Non-pigmented ciliary epithelial cell (primary cell): Measurements from ENCODE around the gene RAB44.

Source experiments
- DNase-seq: peaks from one replicate; pipeline ENCODE4 v3.0.0-alpha.2; 2010; ENCODE audit warnings: low read depth

Gene RAB44

DNA sequence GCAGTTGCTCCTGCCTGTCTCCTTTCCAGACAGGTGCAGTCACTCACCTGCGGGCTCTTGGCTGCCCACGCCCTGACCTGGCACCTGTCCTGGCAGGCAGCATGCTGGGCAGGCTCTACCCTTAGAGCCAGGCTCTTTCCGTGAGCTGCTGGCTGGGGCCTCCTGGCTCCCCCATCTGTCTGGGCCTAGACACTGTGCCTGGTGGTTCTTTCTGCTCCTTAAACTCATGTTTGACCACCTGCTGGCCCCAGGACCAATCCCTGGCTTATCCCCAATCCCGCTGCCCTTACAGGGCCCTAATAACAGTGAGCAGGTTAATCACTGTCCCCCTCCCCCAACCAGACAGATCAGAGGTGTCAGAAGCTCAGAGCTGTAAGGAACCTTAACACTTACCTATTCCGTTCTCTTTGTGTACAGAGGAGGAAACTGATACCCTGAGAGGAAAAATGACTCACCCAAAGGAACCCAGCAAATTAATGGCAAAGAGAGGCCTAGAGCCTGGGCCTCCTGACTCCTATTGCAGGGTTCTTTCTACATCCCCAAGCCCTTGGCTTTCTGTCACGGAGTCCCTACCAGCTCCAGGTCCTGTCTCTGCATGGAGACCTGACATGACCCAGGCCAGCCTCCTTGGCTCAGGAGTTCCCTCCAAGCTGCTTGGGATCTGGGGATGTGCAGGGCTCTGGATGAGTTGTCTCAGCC, 54.7 kb downstream of the RAB44 start:
- DNase-seq, result no peak

DNA sequence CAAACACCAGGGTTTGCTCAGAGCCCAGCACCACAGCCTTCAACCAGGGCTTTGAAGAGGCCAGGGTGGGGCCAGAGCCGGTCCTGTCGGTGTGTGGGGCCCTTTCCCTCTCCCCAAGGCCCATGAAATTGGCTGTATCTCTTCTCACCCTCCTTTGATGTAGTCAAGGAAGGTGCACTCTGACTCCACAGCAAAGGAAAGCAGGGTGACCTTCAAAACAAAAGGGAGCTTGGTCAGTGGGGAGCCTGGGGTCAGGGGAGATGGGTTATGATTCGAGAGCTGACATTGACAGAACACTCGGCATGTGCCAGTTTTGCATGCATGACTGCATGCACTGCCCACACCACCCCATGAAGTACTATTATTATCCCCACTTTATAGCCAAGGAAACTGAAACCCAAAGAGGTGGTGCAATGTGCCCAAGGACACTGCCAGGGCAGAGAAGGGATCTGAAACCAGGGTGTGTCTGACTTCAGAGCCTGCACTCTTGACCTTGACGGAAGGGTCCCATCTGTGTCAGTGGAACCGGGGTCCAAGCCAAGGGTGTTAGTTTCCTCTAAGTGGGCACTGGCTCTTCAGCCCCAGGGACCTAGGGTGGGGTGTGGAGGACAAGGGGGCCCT, 55.4 kb downstream of the RAB44 start:
- no peak for DNase-seq

DNA sequence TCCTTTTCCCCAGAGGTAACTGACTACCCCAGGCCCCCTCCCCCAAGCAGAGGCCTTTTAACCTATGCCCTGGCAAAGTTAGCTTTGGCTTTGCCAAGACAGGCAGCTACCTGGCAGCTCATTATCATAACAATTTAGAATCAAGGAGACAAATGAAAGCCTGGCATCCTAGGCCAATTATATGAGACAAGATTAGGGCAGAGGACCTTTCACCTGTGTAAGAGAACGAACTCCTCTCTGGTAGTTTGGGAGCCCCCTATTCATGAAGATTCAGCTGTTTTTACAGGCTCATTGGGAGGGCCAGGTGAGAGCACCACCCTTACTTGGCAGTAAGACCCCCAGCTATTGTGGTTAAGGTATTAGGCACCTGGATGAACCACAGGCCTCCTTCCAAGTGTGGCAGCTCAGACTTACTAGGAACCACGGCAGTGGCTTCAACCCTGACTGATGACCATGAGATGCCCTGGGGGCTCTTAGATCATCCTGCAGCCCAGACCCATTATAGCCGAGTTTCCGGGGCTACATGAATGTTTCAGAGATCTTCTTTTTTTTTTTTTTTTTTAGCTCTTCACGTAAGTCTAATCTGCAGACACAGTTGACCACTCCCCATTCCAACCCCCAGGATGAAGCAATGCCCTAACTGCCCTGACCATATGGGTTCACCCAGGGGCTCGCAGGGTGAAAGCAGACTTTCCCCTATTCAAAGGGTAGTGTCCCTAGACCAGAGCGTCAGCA, 56.2 kb downstream of the RAB44 start:
- no peak for DNase-seq

DNA sequence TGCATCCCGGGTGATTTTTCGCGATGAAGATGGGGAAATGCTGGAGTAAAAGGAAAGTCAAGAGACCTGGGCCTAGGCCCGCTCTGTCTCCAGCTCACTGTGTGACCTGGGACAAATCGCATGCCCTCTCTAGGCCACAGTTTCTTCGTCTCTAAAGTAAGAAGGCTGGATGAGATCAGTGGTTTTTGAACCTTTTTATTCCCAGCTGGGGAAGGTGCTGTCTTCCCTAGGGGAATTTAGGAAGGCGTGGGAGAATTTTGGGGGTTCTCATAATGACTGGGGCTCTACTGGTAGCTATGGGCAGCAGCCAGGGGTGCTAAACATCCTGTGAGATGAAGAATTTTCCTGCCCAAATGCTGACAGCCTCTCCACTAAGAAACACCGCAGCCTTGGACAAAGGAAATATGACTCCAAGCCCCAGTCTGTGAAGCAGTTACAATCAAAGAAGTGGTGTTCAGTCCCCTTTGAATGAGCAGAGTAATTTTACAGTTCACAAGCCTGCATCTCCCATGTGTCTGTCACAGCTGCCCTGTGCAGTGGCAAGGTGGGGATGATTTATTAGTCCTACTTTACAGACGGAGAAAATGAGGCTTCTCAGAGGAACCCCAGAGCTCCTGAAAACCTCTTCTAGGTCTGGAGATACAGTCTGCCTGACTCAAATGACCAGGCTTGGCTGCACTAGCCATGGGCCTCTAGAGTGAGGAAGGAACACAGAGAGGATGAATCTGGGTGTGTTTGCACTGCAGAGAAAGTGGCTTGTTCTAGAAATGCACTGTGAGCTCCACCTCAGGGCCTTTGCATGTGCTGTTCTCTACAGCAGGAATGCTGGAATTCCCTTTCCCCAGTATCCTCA, 57.2 kb downstream of the RAB44 start:
- DNase-seq, result no peak

DNA sequence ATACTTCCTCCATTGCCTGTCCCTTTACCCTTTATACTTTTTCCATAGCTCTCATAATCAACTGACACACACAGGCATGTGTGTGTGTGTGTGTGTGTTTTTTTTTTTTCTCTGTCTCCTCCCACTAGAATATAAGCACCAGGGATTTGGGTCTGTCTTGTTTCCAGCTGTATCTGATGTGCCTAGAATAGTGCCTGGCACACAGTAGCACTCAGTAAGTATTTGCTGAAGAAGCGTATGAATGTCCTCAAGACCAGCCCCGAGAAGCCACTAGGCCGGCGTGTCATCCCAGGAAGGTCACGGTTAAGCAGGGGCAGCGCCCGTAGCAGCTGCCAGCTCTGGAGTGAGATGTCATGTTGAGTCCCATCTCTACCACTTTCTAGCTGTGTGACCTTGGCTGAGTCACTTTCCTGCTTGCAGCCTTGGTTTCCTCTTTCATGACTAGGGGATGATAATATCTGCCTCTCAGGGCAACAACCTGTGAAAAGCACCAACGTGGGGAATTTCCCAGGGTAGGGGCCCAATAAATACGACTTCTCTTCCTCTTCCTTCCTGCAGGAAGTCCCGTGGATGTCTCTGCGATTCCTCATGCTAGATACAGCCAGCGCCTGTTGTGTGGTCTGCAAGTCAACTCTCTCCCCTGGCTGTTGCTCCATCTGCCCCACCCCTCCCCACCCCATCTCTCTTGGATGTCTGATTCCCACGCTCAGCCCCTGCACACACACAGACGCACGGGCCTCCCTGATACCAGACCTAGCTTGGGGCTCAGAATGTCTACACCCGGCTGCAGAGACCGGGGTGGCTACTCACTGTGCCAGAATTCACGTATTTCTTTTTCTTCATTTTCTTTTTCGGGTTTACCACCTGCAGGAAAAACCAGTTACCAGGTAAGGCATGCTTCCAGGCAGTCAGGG, 58.1 kb downstream of the RAB44 start:
- no peak for DNase-seq

DNA sequence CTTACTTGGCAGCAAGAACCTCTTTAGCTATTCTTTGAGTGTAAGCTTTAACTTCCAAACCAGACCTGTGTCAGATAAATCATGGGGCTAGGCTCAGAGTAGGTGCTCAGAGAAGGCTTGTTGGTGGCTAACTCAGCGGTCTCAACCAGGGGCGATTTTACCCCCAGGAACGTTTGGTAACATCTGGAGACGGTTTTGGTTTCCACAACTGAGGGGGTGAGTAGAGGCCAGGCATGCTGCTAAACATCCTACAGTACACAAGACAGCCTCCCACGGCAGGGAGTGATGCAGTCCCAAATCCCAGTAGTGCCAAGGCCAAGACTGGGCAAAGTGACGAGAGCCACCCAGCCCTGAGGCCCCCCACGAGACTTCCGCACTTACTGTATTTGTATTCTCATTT, 59.2 kb downstream of the RAB44 start:
- no peak for DNase-seq

DNA sequence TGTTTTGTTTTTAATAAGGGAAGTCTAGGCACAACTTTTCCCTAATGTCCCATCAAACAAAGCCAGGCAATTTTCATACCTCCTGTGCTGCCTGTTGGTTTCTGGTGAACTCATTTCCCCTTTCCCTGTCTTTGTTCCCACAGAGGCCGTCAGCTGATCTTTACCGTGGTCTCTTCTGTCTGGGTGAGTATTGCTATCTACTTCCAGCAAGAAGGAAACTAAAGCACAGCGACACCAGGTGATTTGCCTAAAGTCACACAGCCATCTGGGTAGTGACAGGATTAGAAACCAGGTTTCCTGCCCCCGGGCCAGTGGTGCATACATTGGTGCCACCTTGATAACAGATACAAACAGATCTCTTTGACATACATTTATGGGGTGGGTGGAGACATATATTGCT, 59.6 kb downstream of the RAB44 start:
- DNase-seq, result no peak

DNA sequence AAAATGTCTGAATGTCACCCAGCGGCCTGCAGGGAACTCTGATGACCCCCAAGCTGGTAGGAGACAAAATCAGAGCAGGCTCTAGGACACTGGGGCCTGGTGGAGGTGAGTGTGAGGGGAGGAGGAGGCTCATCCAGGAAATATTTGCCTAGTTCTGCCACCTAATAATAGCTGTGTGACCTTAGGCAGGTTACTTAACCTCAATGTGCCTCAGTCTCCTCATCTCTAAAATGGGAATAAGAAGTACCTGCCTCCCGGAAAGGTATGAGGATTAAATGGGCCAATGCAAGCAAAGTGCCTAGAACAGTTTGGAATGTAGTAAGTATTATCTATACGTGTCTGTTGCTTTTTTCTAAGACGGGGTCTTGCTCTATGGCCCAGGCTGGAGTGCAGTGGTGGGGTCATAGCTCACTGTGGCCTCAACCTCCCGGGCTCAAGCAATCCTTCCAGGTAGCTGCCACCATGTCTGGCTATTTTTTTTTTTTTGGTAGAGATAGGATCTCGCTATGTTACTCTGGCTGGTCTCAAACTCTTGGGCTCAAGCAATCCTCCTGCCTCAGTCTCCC, 60.4 kb downstream of the RAB44 start:
- no peak for DNase-seq

DNA sequence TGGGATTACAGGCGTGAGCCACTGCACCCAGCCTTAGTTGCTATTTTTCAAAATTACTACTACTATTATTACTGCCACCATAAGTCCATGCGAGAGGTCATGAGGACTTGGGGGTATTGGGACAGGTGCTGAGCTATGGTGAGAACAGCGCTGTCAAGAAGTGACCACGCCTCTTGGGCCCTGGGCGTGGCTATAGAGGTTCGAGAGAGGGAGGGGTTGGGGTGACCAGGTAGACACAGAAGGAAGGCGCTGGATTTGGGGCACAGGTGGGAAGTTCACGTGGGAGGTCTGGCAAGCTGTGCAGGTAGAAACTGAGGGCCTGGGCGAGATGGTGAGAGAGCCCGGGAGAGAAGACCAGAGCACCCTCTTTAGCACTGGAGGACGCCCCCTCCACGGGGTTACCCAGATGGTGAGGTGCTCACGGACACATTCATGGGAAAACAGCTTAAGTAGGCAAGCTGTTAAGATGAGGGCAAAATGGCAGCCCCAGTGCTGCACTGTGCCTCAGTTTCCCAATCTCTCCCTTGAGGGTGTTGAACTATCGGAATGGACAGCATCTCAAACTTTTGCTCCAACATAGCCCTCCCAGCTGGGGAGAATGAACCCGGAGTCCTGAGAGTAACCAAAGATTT, 61.0 kb downstream of the RAB44 start:
- no peak for DNase-seq

DNA sequence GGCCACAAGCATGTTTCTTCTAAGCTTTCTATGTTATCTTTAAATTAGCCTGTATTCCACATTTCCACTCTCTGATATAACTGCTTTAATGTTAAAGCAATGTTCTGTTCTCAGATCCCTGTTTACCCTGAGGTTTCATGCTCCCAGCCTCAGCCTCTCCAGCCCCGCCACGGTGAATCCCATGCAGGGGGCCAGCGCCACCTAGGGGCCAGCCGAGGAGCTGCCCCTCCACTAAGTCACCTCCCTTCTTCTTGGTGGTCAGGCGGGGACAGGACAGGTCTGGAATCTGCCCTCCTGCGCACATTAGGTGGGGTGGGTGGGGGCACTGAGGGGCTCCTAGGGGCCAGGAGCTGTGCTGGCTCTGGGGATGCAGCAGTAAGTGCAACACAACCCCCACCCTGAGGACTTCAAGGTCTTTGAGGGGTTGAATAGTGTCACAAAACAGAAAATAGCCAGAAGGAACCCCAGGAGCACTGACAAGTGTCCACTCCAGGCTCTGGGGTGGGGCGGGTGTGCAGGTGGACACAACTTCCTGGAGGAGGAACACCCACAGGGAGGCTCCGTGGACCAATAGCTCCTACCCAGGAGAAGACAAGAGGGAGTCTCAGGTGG, 61.6 kb downstream of the RAB44 start:
- no peak for DNase-seq

DNA sequence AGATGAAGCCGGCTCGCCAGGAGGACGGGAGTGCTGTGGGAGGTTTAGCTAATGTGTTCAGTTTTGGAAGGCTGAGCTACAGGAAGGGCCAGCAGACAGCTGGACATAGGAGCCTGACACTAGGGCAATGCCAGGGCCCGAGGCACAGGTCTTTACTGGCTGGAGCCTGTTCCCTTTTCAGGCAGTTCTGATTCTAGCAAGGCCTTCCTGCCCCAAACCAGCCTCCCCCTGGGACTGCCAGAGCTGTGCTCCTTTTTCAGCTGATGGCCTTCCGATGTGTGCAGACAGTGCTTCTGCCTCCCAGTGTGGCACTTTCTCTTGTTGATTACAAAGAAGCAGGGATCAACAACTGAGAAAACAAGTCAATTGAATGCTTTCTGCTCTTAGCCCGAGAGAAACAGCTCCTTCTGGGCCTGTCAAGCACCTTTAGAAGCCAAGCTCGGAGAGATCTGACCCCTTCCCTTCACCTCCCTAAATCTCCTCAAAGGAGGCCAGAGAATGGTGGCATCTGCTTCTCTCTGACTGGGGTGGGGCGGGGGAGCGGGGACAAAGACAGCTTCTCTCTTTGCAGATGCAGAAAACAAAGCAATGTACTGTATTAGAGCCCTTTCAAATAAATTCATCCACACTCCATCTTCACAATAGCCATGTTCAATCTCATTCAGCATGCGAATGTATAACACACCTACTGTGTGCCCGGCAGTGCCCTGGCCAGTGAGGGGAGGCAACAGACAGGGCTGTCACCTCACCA, 63.2 kb downstream of the RAB44 start:
- no peak for DNase-seq

DNA sequence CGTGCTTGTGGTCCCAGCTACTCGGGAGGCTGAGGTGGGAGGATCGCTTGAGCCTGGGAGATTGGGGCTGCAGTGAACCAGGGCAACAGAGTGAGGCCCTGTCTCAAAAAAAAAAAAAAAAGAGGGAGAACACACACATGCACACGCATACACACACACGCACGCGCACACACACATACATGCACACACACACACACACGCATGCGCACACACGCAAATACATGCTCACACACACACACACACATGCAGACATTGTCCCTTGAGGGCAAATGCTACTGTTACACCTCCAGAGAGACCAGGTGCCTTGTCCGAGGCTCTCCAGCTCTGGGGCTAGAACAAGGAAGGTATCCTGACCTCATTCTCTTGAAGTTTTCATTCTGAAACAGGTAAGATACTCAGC, 64.5 kb downstream of the RAB44 start:
- DNase-seq, result no peak

DNA sequence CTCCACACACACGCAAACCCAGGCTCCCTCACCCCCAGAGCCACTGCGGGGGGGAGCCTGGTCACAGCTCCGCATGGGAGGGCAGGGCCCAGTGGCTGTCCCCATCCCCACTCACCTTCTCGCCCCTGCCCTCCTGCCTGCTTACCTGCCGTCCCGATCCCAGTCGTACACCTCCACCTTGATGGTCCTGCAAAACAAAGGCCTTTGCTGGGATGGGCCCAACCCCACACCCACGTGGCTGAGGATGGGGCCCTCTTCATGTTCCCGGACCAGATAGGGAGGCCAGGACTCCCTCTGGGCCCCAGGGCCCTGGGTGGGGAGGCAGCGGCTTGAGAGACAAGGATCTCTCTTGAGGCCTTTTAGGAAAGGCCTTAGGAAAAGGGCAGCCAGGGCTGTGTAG, 67.6 kb downstream of the RAB44 start:
- DNase-seq, result no peak

DNA sequence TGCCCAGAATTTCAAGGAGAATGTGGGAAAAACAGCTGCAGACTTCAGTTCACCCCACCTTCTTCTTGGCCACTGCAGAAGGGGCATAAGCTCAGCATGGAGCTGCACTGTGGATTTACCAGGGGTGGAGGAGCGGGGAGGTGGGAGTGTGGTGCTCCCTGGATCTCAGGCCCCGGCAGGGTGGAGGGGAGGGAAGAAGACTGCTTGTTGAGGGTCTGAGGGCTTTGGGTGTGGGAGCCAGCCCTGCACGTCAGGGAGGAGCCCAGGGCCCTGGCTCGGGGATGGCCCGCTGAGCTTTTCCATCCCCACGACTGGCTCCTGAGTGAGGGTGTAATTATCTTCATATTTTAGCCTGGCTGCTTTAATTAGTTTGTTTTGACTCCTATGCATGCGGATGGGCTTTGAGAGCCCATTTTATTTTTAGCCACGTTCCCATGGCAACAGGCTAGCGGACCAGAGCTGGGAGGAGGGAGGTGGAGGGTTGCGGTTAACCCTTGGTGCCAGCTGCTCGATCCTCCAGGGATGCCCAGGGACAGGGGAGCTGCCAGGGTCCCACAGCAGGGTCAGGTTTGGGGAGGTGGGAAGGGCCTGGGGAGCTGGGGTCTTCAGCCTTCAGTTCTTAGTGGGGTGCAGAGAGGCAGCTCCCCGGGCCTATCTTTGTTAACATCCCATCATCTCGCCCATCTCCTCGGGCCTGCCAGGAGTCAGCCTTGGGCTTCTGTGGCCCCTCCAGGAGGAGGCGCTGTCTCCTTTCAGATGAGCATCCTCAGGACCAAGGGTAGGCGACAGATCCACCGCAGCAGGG, 68.2 kb downstream of the RAB44 start:
- DNase-seq, result peak; percentile 47

DNA sequence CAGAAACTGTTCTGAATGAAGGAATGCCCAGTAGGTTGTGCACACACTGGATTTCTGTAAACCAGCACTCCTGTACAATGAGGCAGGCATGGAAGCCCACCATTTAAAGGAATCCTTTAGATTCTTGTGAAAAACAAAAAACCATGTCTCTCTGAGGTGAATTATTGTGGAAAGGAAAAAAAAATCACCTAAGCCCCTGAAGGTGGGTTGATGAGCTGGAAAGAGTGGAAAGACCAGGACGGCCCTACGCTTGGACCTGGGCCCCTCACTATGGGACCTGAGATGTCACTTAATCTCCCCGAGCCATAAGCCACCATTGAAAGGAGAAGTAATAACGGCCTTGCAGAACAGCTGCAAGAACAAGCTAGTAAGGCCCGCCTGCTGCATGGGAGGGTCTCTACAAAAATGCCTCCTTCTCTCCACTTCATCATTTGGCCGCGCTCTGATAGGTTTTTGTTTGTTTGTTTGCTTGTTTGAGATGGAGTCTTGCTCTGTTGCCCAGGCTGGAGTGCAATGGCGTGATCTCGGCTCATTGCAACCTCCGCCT, 68.8 kb downstream of the RAB44 start:
- DNase-seq, result no peak

DNA sequence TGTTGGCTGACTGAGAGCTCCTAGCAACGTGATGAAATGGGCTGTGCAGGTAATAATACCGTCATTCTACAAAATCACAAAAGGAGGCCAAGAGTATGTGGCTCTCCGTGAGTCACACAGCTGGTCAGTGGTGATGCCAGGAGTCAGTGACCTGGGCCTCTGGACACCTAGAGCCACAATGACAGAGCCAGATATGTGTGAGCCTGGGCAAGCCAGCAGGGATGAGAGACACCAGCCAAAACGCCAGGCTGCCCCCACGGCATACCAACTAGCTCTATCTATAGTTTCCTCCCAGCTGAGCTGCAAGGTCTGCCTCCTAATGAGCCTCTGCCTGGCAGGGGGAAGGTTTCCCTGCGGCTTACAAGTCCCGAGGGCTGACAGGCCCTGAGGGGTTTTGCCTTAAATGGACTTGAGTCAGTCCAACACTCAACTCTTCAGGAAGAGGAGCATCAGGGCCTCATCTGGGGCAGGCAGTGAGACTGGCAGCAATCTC, 71.6 kb downstream of the RAB44 start:
- DNase-seq, result no peak

DNA sequence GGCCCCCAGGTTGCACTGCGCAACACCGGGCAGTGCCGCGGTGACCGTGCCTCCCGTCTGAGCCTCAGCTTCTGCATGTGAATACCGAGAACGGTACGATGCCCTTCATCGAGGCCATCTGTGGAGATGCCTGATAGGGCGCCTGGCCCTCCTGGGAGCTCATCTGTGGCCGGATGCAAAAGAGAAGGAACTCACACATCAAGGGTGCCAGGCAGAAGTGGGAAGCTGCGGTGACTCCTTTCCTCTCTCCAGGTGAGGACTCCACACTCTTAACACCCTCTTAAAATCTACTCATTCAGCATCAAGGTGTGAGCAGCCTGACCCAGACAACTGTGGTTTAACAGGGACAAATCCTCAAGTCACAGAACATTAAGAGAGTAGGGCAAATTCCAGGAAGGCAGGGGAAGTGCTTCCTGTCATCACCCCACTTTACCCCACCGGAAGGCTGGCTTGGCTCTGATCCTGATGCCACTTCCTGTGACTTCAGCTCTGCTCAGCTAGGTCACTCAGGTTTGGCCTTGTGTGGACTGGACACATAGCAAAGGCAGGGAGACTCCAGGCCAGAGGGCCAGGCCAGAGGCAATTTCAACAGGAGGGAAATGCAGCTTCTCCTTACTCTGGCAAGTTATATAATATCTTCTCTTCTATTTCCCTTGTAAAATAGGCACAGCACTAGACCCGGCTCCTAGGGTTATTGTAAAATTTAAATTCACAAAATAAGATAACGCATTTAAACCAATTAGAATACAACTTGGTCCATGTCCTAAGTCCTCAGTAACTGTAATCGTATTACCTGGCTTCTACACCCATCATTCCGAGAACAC, 72.3 kb downstream of the RAB44 start:
- no peak for DNase-seq
